Endothelial cell of umbilical vein (primary cell): ENCODE data around the gene CUL9. TPM values are rescaled to one million over a fixed set of nuclear protein-coding genes. Genes with fewer than 3 reads are reported as not detected.

Source experiments
- BruUV-seq: library from RNA; stranded (reverse); fragments of 400-500 nt; replicated peaks from 2 replicates; lab custom pipeline; 2021; lab: Mats Ljungman, UMichigan
- CTCF ChIA-PET: fragments of 300-600, 350-600 bp; sonication (Branson Sonifier 250); formaldehyde crosslinking; loops from one replicate; lab custom pipeline; 2021; ENCODE audit warnings: antibody characterized with exemption, inconsistent platforms; lab: Charles Lee
- POLR2A ChIA-PET: fragments of 300-600, 350-600 bp; sonication (Branson Sonifier 250); formaldehyde crosslinking; loops from one replicate; lab custom pipeline; 2021; ENCODE audit warnings: antibody characterized with exemption, inconsistent platforms; lab: Charles Lee
- DNase-seq: peaks from one replicate; pipeline ENCODE4 v3.0.0-alpha.2; 2011; ENCODE audit warnings: low read depth, low spot score
- FAIRE-seq: peaks from 2 replicates; lab custom pipeline; 2011; peaks lifted over from hg19 to GRCh38; lab: Jason Lieb, UNC
- H2AFZ ChIP-seq: 2 replicates; pipeline ENCODE4 v1.6.0; 2012; ENCODE audit warnings: low read depth, low read length, control low read depth, inconsistent platforms
- H3K27ac ChIP-seq: 2 replicates; pipeline ENCODE4 v1.5.1; 2011; ENCODE audit warnings: low read depth, mild to moderate bottlenecking, control low read depth, low read length, moderate library complexity; ENCODE audit not compliant: insufficient read depth
- H3K27me3 ChIP-seq, 2 experiments: 2 replicates each; pipeline versions ENCODE4 v1.6.0 to v1.6.1; 2011; ENCODE audit warnings: low read length in 2 of 2, mixed read lengths in 1 of 2; ENCODE audit not compliant: control insufficient read depth in 2 of 2, insufficient read depth in 2 of 2
- H3K36me3 ChIP-seq, 2 experiments: 2 replicates in 1 of 2; 3 replicates in 1 of 2; pipeline ENCODE4 v1.5.1; 2011; ENCODE audit warnings: low read length in 2 of 2, mild to moderate bottlenecking in 1 of 2, moderate library complexity in 1 of 2; ENCODE audit not compliant: control insufficient read depth in 2 of 2, insufficient read depth in 2 of 2; ENCODE audit errors: extremely low read depth in 1 of 2
- H3K4me1 ChIP-seq: 3 replicates; pipeline ENCODE4 v1.5.1; 2011; ENCODE audit warnings: mild to moderate bottlenecking, low read length; ENCODE audit not compliant: control insufficient read depth, insufficient read depth; ENCODE audit errors: extremely low read depth
- H3K4me2 ChIP-seq: 2 replicates; pipeline ENCODE4 v1.6.1; 2011; ENCODE audit warnings: low read length, control low read depth, mixed read lengths; ENCODE audit not compliant: insufficient read depth
- H3K4me3 ChIP-seq, 3 experiments: fragments of 200-600 bp in 1 of 3; sonication (generic), shearing (Covaris generic) in 1 of 3; replicated peaks in 1 of 3; 2 replicates each; pipeline ENCODE4 v1.5.1; 2011 to 2016; ENCODE audit warnings: control low read depth in 3 of 3, low read length in 3 of 3, mild to moderate bottlenecking in 2 of 3, inconsistent platforms in 1 of 3, low read depth in 1 of 3, moderate library complexity in 1 of 3; ENCODE audit not compliant: insufficient read depth in 1 of 3
- H3K79me2 ChIP-seq: 2 replicates; pipeline ENCODE4 v1.6.0; 2012; ENCODE audit warnings: low read length, inconsistent platforms; ENCODE audit not compliant: control insufficient read depth, insufficient read depth
- H3K9ac ChIP-seq: replicated peaks from 2 replicates; pipeline ENCODE3; 2011; ENCODE audit warnings: low read length, control low read depth; ENCODE audit not compliant: insufficient read depth; ENCODE audit errors: extremely low read depth
- H3K9me1 ChIP-seq: replicated peaks from 3 replicates; pipeline ENCODE4 v1.6.0; 2011; ENCODE audit warnings: mild to moderate bottlenecking, low read length; ENCODE audit not compliant: control insufficient read depth, insufficient read depth; ENCODE audit errors: extremely low read depth
- H3K9me3 ChIP-seq: replicated peaks from 2 replicates; pipeline ENCODE4 v1.5.1; 2012; ENCODE audit warnings: low read length, inconsistent platforms; ENCODE audit not compliant: control insufficient read depth, insufficient read depth
- H4K20me1 ChIP-seq: replicated peaks from 2 replicates; pipeline ENCODE3; 2011; ENCODE audit warnings: mild to moderate bottlenecking, low read length; ENCODE audit not compliant: control insufficient read depth, insufficient read depth; ENCODE audit errors: extremely low read depth
- EZH2 ChIP-seq: IDR thresholded peaks from 2 replicates; pipeline ENCODE4 v1.6.1; 2012; ENCODE audit warnings: borderline replicate concordance, low read depth, mild to moderate bottlenecking, moderate library complexity, low read length, inconsistent platforms; ENCODE audit not compliant: severe bottlenecking
- FOS ChIP-seq: IDR thresholded peaks from 2 replicates; pipeline ENCODE4 v1.6.1; 2011; ENCODE audit warnings: mild to moderate bottlenecking, low read length, moderate library complexity, borderline replicate concordance; ENCODE audit not compliant: insufficient read depth
- GATA2 ChIP-seq: IDR thresholded peaks from 2 replicates; pipeline ENCODE4 v1.7.0; 2011; ENCODE audit warnings: low read depth, mild to moderate bottlenecking, moderate library complexity, mixed read lengths, low read length; ENCODE audit not compliant: insufficient read length, insufficient read depth
- MYC ChIP-seq: IDR thresholded peaks from one replicate; pipeline ENCODE4 v1.6.1; 2011; ENCODE audit warnings: mild to moderate bottlenecking, low read depth, low read length
- POLR2A ChIP-seq: IDR thresholded peaks from 2 replicates; pipeline ENCODE4 v1.6.1; 2012; ENCODE audit warnings: low read depth, mild to moderate bottlenecking, control low read depth, low read length
- POLR2AphosphoS5 ChIP-seq: IDR thresholded peaks from 2 replicates; pipeline ENCODE4 v1.6.1; 2012; ENCODE audit warnings: low read depth, mild to moderate bottlenecking, control low read depth, low read length, moderate library complexity; ENCODE audit not compliant: insufficient read depth
- dilution Hi-C: fragments of 300-500 bp; cut with MboI; formaldehyde crosslinking; loops from one replicate; pipeline ENCODE4 v1.15.0; 2019; ENCODE audit warnings: low sequenced_read_pairs; ENCODE audit not compliant: extremely low pct_ligation_motif_present
- intact Hi-C: fragments of 100-400 bp; cut with micrococcal nuclease; formaldehyde crosslinking; loops from one replicate; pipeline ENCODE4 v1.10.0; 2022
- polyA plus RNA-seq, 4 experiments: library from polyadenylated mRNA; depleted of rRNA in 3 of 4; stranded (reverse) in 3 of 4; unstranded in 1 of 4; fragments of >200 nt; gene quantifications; 2 replicates each; pipeline versions ENCODE4 v1.2.1 to v1.2.3, GENCODE V29; 2011 to 2012; ENCODE audit warnings: missing spikeins in 1 of 4
- total RNA-seq: library from RNA; stranded (reverse); gene quantifications from 2 replicates; pipeline ENCODE4 v1.2.3, GENCODE V29; 2021
- TF ChIP-seq, protein P1 (sequence below), 2 donors: IDR thresholded peaks; 1 replicate in 1 of 2; 2 replicates in 1 of 2; pipeline ENCODE4 v1.5.1; 2011; ENCODE audit warnings: low read length in 2 of 2, mild to moderate bottlenecking in 2 of 2, moderate library complexity in 2 of 2, control low read depth in 1 of 2, inconsistent platforms in 1 of 2, low read depth in 1 of 2; ENCODE audit not compliant: insufficient read depth in 1 of 2; ENCODE audit errors: extremely low read depth in 1 of 2
- TF ChIP-seq, protein P2 (sequence below): IDR thresholded peaks from 2 replicates; pipeline ENCODE4 v1.6.1; 2011; ENCODE audit not compliant: insufficient read depth, insufficient read length

The CUL9 gene
- total and polyA plus RNA-seq, 2 donors (not counting 3 experiments of a cell fraction or from before 2014, with no cell fraction given) = 38.7 to 46.0 TPM

DNA sequence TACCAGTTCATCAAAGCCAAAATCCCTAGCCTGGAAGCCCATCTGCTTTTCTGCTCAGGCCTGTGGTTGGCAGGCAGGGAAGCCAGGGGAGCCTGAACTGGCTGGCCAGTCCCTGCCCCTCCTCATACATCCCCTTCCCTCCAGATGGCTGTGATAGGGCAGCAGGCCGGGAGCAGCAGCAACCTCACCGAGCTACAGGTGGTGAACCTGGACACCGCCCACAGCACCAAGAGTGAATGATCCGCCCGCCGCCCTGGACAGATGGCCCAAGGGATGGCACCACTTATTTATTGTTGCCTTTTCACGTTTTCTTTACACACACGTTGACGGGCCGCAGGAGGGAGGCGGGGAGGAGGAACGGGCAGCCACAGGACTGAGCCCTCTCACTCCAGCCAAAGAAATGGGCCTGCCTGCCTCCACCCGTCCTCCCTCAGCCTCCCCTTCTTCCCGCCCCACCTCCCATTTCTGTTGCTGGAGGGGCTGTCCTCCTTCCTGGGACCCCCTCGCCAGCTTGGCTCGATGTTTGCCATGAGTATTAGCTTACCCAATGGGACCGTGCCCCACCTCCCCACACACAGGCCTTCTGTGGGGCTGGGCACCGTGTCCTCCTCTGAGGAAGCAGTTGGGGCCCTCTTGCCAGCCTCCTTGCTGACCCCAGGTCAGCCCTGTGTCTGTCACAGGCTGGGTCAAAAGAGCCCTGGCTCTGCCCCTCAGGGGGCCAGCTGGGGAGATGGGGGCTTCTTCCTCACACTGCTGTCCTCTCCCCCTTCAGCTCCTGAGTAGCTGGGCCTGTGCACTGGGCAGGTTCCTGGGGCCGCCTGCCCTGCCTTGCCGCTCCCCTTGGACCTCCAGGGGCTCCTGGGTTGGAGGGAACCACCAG lies 2.8 kb upstream of the CUL9 start:
- dilution Hi-C loops = no loop called here
- H3K9me3 ChIP-seq = no peaks in the 10 kb centered on the region
- POLR2A ChIA-PET = no interaction called here
- H3K27me3 ChIP-seq = no peaks in the 10 kb centered on the region
- CTCF ChIA-PET = no interaction called here
- DNase-seq = no peak
- H3K9ac ChIP-seq = no peak overlapping the region
- FAIRE-seq = no peak
- H3K4me2 ChIP-seq = no peak overlapping the region
- no peak overlapping the region for H3K4me3 ChIP-seq
- peaks cover 13 to 34% of the 10 kb centered on the region in 2 experiments for H3K36me3 ChIP-seq
- no peak overlapping the region for H3K27ac ChIP-seq
- no peak overlapping the region for H2AFZ ChIP-seq
- intact Hi-C loops = no loop called here
- H3K9me1 ChIP-seq = no peaks in the 10 kb centered on the region
- H3K79me2 ChIP-seq = peaks cover 16% of the 10 kb centered on the region
- BruUV-seq = no TSS peak
- TF ChIP-seq POLR2AphosphoS5 (no peak), EZH2 (no peak), GATA2 (no peak), POLR2A (no peak), FOS (no peak), MYC (no peak)
- TF ChIP-seq, protein P1, sequence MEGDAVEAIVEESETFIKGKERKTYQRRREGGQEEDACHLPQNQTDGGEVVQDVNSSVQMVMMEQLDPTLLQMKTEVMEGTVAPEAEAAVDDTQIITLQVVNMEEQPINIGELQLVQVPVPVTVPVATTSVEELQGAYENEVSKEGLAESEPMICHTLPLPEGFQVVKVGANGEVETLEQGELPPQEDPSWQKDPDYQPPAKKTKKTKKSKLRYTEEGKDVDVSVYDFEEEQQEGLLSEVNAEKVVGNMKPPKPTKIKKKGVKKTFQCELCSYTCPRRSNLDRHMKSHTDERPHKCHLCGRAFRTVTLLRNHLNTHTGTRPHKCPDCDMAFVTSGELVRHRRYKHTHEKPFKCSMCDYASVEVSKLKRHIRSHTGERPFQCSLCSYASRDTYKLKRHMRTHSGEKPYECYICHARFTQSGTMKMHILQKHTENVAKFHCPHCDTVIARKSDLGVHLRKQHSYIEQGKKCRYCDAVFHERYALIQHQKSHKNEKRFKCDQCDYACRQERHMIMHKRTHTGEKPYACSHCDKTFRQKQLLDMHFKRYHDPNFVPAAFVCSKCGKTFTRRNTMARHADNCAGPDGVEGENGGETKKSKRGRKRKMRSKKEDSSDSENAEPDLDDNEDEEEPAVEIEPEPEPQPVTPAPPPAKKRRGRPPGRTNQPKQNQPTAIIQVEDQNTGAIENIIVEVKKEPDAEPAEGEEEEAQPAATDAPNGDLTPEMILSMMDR (IDR thresholded peaks at IDR 0.05; ENCODE audit: extremely low read depth in 1 of 2, insufficient read depth in 1 of 2, low read depth in 1 of 2, low read length in 2 of 2) = no peak
- TF ChIP-seq, protein P2, sequence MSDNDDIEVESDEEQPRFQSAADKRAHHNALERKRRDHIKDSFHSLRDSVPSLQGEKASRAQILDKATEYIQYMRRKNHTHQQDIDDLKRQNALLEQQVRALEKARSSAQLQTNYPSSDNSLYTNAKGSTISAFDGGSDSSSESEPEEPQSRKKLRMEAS = no peak
- peaks cover 2% of the 10 kb centered on the region for H4K20me1 ChIP-seq
- peaks cover 24% of the 10 kb centered on the region for H3K4me1 ChIP-seq
